ENCODE measurements around the gene C2orf92. TPM values are rescaled to one million over a fixed set of nuclear protein-coding genes. Genes with fewer than 3 reads are reported as not detected.
"Not testable (repeated sequence)": the region's sequence is repeated elsewhere in the genome, so short reads cannot be mapped to it uniquely, and the experiment has no call there.

Gene C2orf92
- total and polyA plus RNA-seq, 7 donors: 2.9 to 22.7 (median 6.0) TPM; not detected in 2

- WGBS, 2 donors: 95 to 98% methylated on average over 1 of the region's 1 CpG
- Histone ChIP-seq H3K36me3 (no peaks in the 10 kb centered on the region), H3K27me3 (no peaks in the 10 kb centered on the region), H3K4me3 (no peak overlapping the region), H3K9me3 (no peaks in the 10 kb centered on the region), H3K4me1 (no peaks in the 10 kb centered on the region), H3K27ac (no peak overlapping the region)
- intact Hi-C loops (cut with DNase I): no loop called here
- TF ChIP-seq POLR2A (IDR thresholded peaks at IDR 0.05): no peak
- TF ChIP-seq EP300 (IDR thresholded peaks at IDR 0.05): no peak
- no peak for TF ChIP-seq POLR2AphosphoS5 (IDR thresholded peaks at IDR 0.05)
- TF ChIP-seq CTCF (IDR thresholded peaks at IDR 0.05): no peak
- no peak for DNase-seq
Observed at GRCh38 chr2:97670471-97670870, 958 bp downstream of the C2orf92 start.

DNA sequence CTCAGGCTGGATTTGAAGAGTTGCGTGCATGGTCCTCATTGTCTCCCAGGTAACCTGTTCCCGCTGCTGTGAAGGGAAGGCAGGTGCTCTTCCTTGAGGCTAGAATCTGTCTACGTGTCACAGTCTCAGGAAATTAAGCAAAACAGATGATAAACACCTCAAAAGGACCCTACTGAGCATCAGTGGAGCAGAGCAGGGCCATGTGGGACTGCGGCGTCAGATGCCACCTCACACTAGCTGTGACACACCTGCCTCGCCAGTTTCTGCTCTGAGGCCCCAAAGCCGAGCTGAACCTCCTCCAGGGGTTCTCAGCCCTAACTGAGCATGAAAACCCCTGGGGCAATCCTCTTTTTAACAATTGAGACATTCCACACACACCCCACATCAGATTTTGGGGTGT lies 2.0 kb downstream of the C2orf92 start:
- H3K27ac ChIP-seq: no peak overlapping the region
- no peak for DNase-seq

GRCh38 chr2:97672606-97673140 lies 3.2 kb downstream of the C2orf92 start:
- H3K4me3 ChIP-seq; H3K27me3 ChIP-seq; H3K36me3 ChIP-seq; DNase-seq; H3K9me3 ChIP-seq; intact Hi-C loops (cut with DNase I); H3K4me1 ChIP-seq; H3K27ac ChIP-seq: not testable (repeated sequence)
- WGBS, 2 donors: 94 to 97% methylated on average over 6 of the region's 6 CpGs

More for the DNA sequence above, 2.0 kb downstream of the C2orf92 start:
- Histone ChIP-seq H3K9me3 (no peaks in the 10 kb centered on the region), H3K27me3 (no peaks in the 10 kb centered on the region), H3K36me3 (no peaks in the 10 kb centered on the region), H3K4me1 (no peaks in the 10 kb centered on the region), H3K4me3 (no peak overlapping the region)
- intact Hi-C loops (cut with DNase I): no loop called here
- no peak for TF ChIP-seq CTCF (IDR thresholded peaks at IDR 0.05)
- TF ChIP-seq POLR2A (IDR thresholded peaks at IDR 0.05): no peak
- TF ChIP-seq EP300 (IDR thresholded peaks at IDR 0.05): no peak
- no peak for TF ChIP-seq POLR2AphosphoS5 (IDR thresholded peaks at IDR 0.05)
- 95 to 97% methylated on average over 7 of the region's 7 CpGs for WGBS, 2 donors

GRCh38 chr2:97673182-97673914 lies 3.8 kb downstream of the C2orf92 start:
- TF ChIP-seq EP300 (IDR thresholded peaks at IDR 0.05) (no peak), POLR2AphosphoS5 (IDR thresholded peaks at IDR 0.05) (no peak), CTCF (IDR thresholded peaks at IDR 0.05) (no peak), POLR2A (IDR thresholded peaks at IDR 0.05) (no peak)
- no peaks in the 10 kb centered on the region for H3K27me3 ChIP-seq
- no peak overlapping the region for H3K27ac ChIP-seq
- H3K9me3 ChIP-seq: no peaks in the 10 kb centered on the region
- H3K4me1 ChIP-seq: no peaks in the 10 kb centered on the region
- H3K36me3 ChIP-seq: no peaks in the 10 kb centered on the region
- intact Hi-C loops (cut with DNase I): no loop called here
- no peak overlapping the region for H3K4me3 ChIP-seq
- no peak for DNase-seq
- WGBS, 2 donors: 58 to 68% methylated on average over 9 of the region's 9 CpGs

DNA sequence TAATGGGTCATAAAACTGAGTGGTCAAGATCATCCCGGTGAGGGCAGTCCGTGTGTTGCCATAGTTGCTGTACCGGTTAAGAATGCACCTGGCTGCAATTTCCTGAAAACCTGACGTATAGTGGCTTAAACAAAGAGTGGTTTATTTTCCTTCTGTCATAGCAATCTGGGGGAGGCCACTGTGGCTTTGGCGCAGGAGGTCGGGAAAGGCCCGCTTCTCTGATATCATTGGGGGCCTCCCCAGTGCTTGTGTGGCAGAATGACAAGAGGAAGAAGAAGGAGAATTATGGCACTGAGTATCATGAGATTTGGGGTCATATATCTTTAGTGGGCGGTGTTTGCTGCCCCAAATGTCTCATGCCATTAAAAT lies 4.4 kb downstream of the C2orf92 start:
- H3K4me3 ChIP-seq: no peak overlapping the region
- H3K36me3 ChIP-seq: no peaks in the 10 kb centered on the region
- H3K9me3 ChIP-seq: no peaks in the 10 kb centered on the region
- H3K27ac ChIP-seq: no peak overlapping the region
- H3K27me3 ChIP-seq: no peaks in the 10 kb centered on the region
- no peak for DNase-seq
- 17 to 37% methylated on average over 8 of the region's 8 CpGs for WGBS, 2 donors
- no peaks in the 10 kb centered on the region for H3K4me1 ChIP-seq
- intact Hi-C loops (cut with DNase I): no loop called here
- TF ChIP-seq POLR2A (IDR thresholded peaks at IDR 0.05): no peak
- no peak for TF ChIP-seq POLR2AphosphoS5 (IDR thresholded peaks at IDR 0.05)

Data from sigmoid colon (tissue), 7 donors.